ENCODE measurements around the gene SLC16A7. TPM values are rescaled to one million over a fixed set of nuclear protein-coding genes. Genes with fewer than 3 reads are reported as not detected.

SLC16A7 gene, protein sequence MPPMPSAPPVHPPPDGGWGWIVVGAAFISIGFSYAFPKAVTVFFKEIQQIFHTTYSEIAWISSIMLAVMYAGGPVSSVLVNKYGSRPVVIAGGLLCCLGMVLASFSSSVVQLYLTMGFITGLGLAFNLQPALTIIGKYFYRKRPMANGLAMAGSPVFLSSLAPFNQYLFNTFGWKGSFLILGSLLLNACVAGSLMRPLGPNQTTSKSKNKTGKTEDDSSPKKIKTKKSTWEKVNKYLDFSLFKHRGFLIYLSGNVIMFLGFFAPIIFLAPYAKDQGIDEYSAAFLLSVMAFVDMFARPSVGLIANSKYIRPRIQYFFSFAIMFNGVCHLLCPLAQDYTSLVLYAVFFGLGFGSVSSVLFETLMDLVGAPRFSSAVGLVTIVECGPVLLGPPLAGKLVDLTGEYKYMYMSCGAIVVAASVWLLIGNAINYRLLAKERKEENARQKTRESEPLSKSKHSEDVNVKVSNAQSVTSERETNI
- 2.9 and 4.3 TPM in 2 replicates for total RNA-seq (2021; fragmentation: NEBNext Ultra II Directional; extraction: Animal tissue kit (Norgen Biotek cat#: 25700))
- 0.55 and 0.74 TPM in 2 replicates for polyA plus RNA-seq (2011; rRNA removed)
- polyA plus RNA-seq (2011; cell fraction: cytosol; rRNA removed) = 1.1 TPM
- polyA plus RNA-seq (2011; cell fraction: nucleus; rRNA removed) = 2.0 TPM
- polyA plus RNA-seq (2012, experiment 1 of 2) = 0.53 to 1.5 TPM (median 0.86 TPM) in 4 replicates
- polyA plus RNA-seq (2012, experiment 2 of 2) = 0.09 TPM
- 2.1 TPM for polyA plus RNA-seq (2013, experiment 1 of 2)
- polyA plus RNA-seq (2013, experiment 2 of 2) = 2.5 TPM
- polyA minus RNA-seq (2011; rRNA and poly(A)+ RNA removed) = 9.1 and 10.0 TPM in 2 replicates
- 0.81 TPM for polyA minus RNA-seq (2011; cell fraction: cytosol; rRNA and poly(A)+ RNA removed)
- polyA minus RNA-seq (2011; cell fraction: nucleus; rRNA and poly(A)+ RNA removed) = 15.3 TPM
- long read RNA-seq, experiment 1, partial matches to known transcripts = 0 of 1 reads
- long read RNA-seq, experiment 1, other reads (novel, unspliced or antisense) = 1 of 1 reads
- long read RNA-seq, experiment 2, partial matches to known transcripts = 2 of 4 reads
- long read RNA-seq, experiment 2, other reads (novel, unspliced or antisense) = 1 of 4 reads

DNA sequence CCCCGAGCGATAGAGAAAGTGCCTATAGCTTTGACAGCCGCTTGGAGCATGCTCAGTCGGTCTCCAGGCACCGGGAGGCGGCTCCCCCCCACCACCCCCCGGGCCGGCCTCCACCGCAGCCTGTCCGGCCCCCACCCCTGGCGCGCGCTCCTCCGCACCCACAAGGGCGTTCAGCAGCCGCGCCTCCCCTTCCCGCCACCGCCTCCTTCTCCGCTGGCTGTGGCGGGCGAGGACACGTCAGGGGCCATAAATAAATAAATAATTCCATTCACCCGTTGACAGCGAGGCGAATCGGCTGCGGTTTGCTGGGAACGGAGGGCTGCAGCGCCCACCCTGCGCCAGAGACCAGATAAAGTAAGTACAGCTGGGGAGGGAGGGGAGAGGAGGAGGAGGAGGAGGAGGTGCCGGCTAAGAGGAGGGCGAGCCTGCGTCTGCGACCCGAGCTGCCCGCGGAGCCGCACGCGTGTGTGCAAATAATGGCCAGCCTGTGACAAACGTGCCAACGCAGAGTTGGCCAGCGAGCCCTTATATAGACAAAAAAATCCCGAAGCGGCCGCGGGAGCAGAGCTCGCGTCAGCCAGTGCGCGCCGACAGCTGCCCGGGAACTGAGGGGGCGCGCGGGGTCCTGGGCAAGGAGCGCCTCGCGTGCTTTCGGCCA, at the start of gene SLC16A7:
Gene SLC16A7, plus strand, starts transcription at position 147 of the 658 bp plus-strand sequence. CDS start 108,773 bp downstream, outside the sequence.
- Histone ChIP-seq H2BK15ac (ENCODE audit: low read length) (no peak within 1 kb of the TSS), H3K56ac (replicated peaks; ENCODE audit: insufficient read length, low read depth, low read length) (peak within 1 kb of the TSS; percentile 25), H2BK120ac (replicated peaks; ENCODE audit: low read depth, low read length) (no peak within 1 kb of the TSS), H3K79me1 (ENCODE audit: low read depth, low read length) (no peaks in the 10 kb centered on the region), H4K5ac (ENCODE audit: insufficient read length, low read depth, low read length) (no peak within 1 kb of the TSS), H3K27ac (ENCODE audit: low read depth, low read length) (no peak within 1 kb of the TSS), H3K23me2 (ENCODE audit: low read depth, low read length) (no peaks in the 10 kb centered on the region; the same call in 1 of the 2 replicates), H3K9ac (replicated peaks in 1 of 4; ENCODE audit: extremely low read depth in 1 of 4, low read depth in 3 of 4, low read length in 3 of 4) (peak within 1 kb of the TSS; percentile 34 to 73 (median 62)), H2AK5ac (ENCODE audit: low read depth, low read length) (no peak within 1 kb of the TSS), H2BK5ac (ENCODE audit: low read depth, low read length) (peak within 1 kb of the TSS; percentile 60), H3K18ac (ENCODE audit: extremely low read depth, low read length) (peak within 1 kb of the TSS; percentile 66; the same call in 1 of the 2 replicates), H3K4me3 (ENCODE audit: extremely low read depth in 1 of 4, insufficient read depth in 2 of 4, low read depth in 3 of 4, low read length in 4 of 4) (peak within 1 kb of the TSS; percentile 55 to 74 (median 66)), H4K8ac (ENCODE audit: extremely low read depth, insufficient read depth, low read length) (peak within 1 kb of the TSS; percentile 82), H2BK12ac (ENCODE audit: low read depth, low read length) (0 out of 2 replicates have a peak within 1 kb of the TSS, but pooled peaks have one; percentile 60), H2AFZ (ENCODE audit: low read length) (peak within 1 kb of the TSS; percentile 84), H3K9me3 (ENCODE audit: insufficient read depth in 2 of 2, low read depth in 1 of 2, low read length in 1 of 2) (no peaks in the 10 kb centered on the region), H4K20me1 (replicated peaks in 1 of 2; ENCODE audit: control insufficient read depth in 1 of 2, insufficient read depth in 2 of 2, low read length in 2 of 2) (no peaks in the 10 kb centered on the region), H3K27me3 (replicated peaks in 1 of 4; ENCODE audit: control insufficient read depth in 3 of 4, extremely low read depth in 1 of 4, insufficient read depth in 3 of 4, low read length in 3 of 4) (peaks cover 0 to 11% (median 2%) of the 10 kb centered on the region in 4 experiments; a peak in 2 of 7 replicates), H3K4me2 (ENCODE audit: insufficient read depth in 1 of 2, low read depth in 2 of 2, low read length in 2 of 2) (peak within 1 kb of the TSS; percentile 70 to 82), H2BK20ac (ENCODE audit: low read length) (no peak within 1 kb of the TSS), H3K4me1 (replicated peaks in 1 of 4; ENCODE audit: control insufficient read depth in 3 of 4, insufficient read depth in 4 of 4, low read length in 3 of 4) (peaks cover 0 to 7% (median 3%) of the 10 kb centered on the region in 4 experiments; a peak in 4 of 7 replicates), H3K4ac (replicated peaks; ENCODE audit: insufficient read length, low read depth, low read length) (no peak within 1 kb of the TSS), H3K79me2 (ENCODE audit: control insufficient read depth in 1 of 2, insufficient read depth in 2 of 2, low read length in 2 of 2) (no peaks in the 10 kb centered on the region), H3K23ac (ENCODE audit: insufficient read length) (no peak within 1 kb of the TSS), H3K14ac (ENCODE audit: insufficient read length) (no peak within 1 kb of the TSS), H4K91ac (replicated peaks; ENCODE audit: insufficient read length, low read length) (peak within 1 kb of the TSS; percentile 82), H3K36me3 (ENCODE audit: control insufficient read depth in 2 of 4, insufficient read depth in 4 of 4, low read length in 3 of 4) (no peaks in the 10 kb centered on the region)
- FAIRE-seq (no peak), DNase-seq (ENCODE audit: low read depth in 1 of 2, low spot score in 2 of 2) (peak in 1 of 2 experiments; percentile 77)
- 2% methylated on average over 31 of the region's 61 CpGs; no CpG with 5 or more reads in 1 of the 2 experiments for WGBS, 2 experiments (ENCODE audit: extremely low coverage in 1 of 2, insufficient coverage in 1 of 2, insufficient read length in 1 of 2, insufficient replicate concordance in 2 of 2, low coverage in 1 of 2, low lambda C conversion rate in 2 of 2, missing lambda C conversion rate in 1 of 2)
- POLR2A ChIA-PET (ENCODE audit: partially characterized antibody) = interaction anchor here (0.6 to 1.7 kb wide), 5 partner anchors 15 to 332 kb away, joined by 3 to 5 read pairs (median 3); no protein-coding TSS in a partner anchor
- CTCF ChIA-PET (ENCODE audit: partially characterized antibody) = interaction anchor here (0.6 to 1.4 kb wide), 2 partner anchors 139 to 246 kb away, joined by 3 to 5 read pairs; no protein-coding TSS in a partner anchor
- TF ChIP-seq, protein P1, sequence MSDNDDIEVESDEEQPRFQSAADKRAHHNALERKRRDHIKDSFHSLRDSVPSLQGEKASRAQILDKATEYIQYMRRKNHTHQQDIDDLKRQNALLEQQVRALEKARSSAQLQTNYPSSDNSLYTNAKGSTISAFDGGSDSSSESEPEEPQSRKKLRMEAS (IDR thresholded peaks at IDR 0.05) = peak; percentile 82
- peak; percentile 84 for TF ChIP-seq SRF (IDR thresholded peaks at IDR 0.05; ENCODE audit: low read depth, low read length)
- TF ChIP-seq EZH2 (IDR thresholded peaks at IDR 0.05; ENCODE audit: low read depth, low read length, severe bottlenecking) = no peak
- TF ChIP-seq SAP30 (IDR thresholded peaks at IDR 0.05; ENCODE audit: insufficient read depth, insufficient replicate concordance, low read length) = no peak

Measured in H1 (cell line).